HG03060 (cell line): ENCODE measurements around the gene CPE.

Experiments
- ATAC-seq: cut with Tn5 transposase; IDR thresholded peaks from one replicate; pipeline ENCODE4 v1.9.1; 2021; ENCODE audit warnings: low read depth, moderate number of reproducible peaks; ENCODE audit not compliant: unreplicated experiment

The CPE gene

DNA sequence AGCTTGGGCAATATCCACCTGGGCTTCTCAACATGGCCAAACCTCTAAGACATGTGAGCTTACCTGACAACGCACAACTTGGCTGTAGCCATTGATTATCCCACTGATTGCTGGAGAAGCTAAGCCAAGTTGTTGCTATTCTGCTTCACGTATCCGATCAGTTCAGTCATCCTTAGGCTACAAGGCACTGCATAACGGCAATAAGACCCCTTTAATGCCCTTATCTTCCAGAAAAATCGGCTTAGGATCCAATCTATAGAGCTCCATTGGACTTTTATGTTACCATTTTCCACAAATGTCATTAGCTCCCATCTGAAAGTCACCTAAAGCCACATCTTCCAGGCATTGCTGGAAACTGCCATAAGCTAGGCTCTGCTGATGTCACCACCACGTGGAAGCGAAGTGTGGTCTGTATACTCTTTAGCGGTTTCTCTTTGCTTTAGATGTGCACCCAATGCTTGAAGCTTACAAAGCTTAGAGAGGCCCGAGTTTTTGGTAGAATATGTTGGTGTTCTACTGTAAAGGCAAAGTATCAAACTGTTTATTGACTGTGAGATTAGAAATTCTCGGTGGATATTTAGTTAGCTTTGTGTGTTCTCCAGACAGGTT is 163.1 kb downstream of the CPE start:
- no peak for ATAC-seq

DNA sequence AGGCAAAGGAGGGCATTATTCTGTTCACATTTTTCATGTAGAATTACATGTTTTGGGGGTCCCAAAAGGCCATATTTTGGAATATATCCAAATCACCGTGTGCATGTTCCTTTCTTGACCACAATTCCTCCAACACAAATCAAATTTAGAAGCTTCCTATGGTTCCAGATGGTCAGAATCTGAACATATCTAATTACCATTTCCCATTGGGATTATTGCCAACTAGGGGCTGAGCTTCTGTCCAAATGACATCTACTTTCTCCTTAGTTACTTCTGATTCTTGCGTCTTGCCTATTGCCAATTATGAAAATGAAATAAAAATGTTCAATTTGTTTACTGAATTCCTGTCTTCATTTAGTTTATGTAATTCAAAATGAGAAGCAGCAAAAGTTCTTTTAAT is 163.7 kb downstream of the CPE start:
- no peak for ATAC-seq
